ENCODE results near the gene AMTN.

Gene AMTN

DNA sequence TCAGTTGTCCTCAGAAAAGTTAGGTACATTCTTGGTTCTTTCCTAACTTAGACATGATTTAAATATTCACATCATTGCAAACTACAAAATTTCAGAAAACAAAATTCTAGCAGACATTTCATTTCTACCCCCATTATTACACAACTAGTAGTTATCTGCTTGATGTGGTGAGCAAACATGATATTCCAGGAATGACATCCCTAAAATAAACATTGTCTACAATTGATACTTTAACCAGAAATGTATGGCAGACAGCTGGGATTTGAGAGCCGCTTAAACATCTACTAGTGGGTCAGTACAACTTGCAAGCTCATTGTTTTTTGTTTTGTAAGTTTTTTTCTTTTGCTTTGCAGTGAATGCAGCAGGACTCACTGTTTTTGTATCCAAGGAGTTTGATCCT, 41.6 kb downstream of the AMTN start:
- no peak for DNase-seq (ENCODE audit: low read depth in 2 of 2)

GRCh38 chr4:70564033-70564432, 45.7 kb downstream of the AMTN start:
- DNase-seq (ENCODE audit: low read depth in 2 of 2) = no peak

GRCh38 chr4:70570796-70571195, 52.4 kb downstream of the AMTN start:
- DNase-seq (ENCODE audit: low read depth in 2 of 2) = no peak

DNA sequence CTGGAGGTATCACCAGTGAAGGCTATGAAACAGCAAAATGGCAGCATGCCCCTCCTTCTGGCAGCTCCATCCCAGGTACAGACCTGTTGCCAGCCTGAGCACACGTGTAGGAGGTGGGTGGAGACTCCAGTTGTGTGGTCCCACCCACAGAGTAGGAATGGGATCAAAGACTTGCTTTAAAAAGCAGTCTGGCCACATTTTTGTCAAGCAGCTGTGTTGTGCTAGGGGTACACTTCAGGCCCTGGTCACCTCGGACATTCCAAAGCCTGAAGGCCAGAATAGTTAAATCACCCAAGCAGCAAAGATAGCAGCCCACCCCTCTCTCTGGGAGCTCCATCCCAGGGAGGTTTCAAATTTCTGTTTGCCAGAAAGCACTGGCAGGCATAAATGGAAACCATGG, 53.4 kb downstream of the AMTN start:
- no peak for DNase-seq (ENCODE audit: low read depth in 2 of 2)

- DNase-seq (ENCODE audit: low read depth in 2 of 2) = no peak
Measured at GRCh38 chr4:70575964-70576363, 57.6 kb downstream of the AMTN start.

DNA sequence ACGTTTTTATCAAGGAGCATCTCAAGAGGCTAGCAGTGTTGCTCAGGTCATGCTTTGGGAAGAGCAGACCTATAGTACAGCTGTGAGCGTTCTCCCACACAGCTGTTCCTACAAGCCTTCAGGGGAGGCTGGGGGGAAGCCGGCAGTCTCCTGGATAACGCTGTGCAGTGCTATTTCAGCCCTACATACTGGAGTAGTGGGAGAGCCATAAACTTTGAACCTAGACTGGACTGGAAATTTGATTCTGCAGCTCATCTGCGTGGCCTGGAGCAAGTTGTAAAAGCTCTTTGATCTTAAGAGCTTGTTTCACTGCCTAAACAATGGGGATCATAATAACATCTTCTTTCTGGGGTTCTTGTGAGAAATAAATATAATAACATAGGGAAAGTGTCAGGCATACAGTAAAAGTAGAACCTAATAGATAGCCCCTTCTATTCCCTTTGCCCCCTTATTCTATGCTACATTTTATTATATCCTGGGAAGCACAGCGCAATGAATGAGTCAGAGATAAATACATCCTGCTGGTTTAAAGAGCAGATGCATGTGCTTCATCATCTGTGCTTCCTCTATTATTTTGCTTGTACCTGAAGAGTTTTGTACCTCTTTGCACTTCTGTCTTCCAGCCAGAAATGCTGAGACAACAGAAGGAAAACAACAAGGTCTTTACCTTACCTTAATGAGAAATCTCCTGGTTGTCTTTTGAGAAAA, 59.0 kb downstream of the AMTN start:
- no peak for DNase-seq (ENCODE audit: low read depth in 2 of 2)

DNA sequence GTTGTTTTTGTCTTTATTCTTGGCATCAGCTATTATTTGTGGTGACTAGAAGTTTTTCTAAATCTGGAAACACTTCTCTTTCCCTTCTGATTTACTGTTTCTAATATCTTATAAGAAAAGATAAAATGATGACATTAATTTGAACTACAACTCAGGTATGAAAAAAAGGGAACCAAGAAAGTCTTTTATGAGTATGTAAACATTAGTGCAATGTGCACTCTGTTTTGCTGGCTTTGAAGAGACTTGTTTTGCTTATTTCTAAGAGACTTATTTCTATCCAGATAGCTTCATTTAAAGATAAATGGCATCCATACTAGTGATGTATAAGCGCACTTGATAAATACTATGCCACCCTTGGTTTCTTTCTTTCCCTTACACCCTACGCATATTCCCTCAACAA, 63.6 kb downstream of the AMTN start:
- no peak for DNase-seq (ENCODE audit: low read depth in 2 of 2)
